Fibroblast of skin of right biceps (primary cell): Measurements from ENCODE around the gene VWA5B1.

Source experiments
- DNase-seq: peaks from one replicate; pipeline ENCODE4 v3.0.0-alpha.2; 2013

The VWA5B1 gene

GRCh38 chr1:20399196-20399595 is 108.5 kb downstream of the VWA5B1 start:
- no peak for DNase-seq

GRCh38 chr1:20399606-20400180 is 109.0 kb downstream of the VWA5B1 start:
- DNase-seq = no peak

- no peak for DNase-seq
Measured at GRCh38 chr1:20400341-20401177, 109.9 kb downstream of the VWA5B1 start.

GRCh38 chr1:20401405-20402010 is 110.8 kb downstream of the VWA5B1 start:
- DNase-seq = no peak

- no peak for DNase-seq
Measured at GRCh38 chr1:20402585-20403422, 112.1 kb downstream of the VWA5B1 start.

- DNase-seq = no peak
Measured at GRCh38 chr1:20403423-20404145, 112.9 kb downstream of the VWA5B1 start.

- peak; percentile 28 for DNase-seq
Measured at GRCh38 chr1:20404466-20404865, 113.8 kb downstream of the VWA5B1 start.
